GM18909 (cell line): ENCODE results near the gene SEC14L3.
A peak's percentile ranks its signal among the peaks of the same experiment; 100 is the strongest.

Source experiments
- ATAC-seq: cut with Tn5 transposase; IDR thresholded peaks from one replicate; pipeline ENCODE4 v1.9.1; 2021; ENCODE audit warnings: mild to moderate bottlenecking; ENCODE audit not compliant: unreplicated experiment, poor library complexity

SEC14L3 gene

DNA sequence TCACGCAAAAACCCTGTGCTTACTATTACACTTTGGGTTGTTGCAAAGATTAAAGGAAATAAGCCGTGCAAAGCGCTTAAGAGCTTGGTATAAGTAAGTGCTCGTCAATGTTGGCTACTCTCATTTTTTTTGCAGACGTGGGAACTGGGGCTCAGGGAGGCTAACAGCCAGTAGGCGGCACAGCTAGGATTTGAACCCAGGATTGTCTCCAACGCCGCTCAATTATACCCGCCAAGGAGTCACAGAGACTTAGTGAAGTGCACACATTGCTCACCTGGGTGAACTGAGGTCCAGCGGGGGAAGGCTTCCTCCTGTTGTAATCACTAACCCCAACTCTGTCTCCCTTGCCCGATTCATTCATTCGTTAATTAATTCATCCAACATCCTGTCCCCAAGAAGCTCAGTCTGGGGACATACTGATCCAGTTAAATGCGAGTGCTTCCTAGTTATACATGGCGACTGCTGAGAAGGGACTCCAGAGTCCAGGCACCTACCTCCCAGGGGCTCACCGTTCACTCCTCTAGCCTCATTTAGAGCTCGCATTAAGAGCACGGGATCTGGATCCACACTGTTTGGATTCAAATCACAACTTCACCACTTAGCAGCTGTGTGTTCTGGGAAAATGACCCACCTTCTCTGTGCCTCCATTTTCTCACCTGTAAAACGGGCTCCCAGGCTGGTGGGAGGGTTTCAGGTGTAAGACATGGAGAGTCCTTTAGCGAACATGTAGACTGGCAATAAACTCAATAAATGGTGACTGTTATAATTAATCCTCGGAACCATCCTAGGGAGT, 47.1 kb downstream of the SEC14L3 start:
- no peak for ATAC-seq

DNA sequence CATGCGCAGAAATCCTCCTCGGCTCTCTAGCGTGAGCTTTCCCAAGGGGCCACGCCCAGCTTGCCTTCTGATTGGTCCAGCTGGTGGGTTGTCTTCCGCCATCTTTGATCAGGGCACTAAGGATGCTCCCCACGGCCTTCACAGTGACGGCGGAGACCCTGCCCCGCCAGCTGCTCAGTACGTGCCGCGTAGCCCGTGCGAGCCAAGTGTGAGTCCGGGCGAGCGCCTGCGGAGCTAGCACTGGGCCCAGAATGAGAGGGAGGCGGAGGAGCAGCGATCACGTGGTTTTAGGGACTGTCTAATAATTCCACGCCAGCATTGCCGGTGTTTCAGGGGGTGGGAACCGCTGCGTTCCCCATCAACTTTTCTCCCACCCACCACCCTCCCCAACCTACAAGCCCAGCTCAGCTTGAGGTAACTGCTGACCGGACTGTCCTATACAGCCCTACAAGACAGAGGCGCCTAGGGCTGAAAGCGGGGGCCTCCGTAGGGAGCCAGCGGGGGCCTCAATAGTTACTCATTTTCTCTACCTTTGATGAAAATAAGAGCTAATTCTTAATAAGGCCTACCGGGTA, 47.8 kb downstream of the SEC14L3 start:
- peak; percentile 84 for ATAC-seq

DNA sequence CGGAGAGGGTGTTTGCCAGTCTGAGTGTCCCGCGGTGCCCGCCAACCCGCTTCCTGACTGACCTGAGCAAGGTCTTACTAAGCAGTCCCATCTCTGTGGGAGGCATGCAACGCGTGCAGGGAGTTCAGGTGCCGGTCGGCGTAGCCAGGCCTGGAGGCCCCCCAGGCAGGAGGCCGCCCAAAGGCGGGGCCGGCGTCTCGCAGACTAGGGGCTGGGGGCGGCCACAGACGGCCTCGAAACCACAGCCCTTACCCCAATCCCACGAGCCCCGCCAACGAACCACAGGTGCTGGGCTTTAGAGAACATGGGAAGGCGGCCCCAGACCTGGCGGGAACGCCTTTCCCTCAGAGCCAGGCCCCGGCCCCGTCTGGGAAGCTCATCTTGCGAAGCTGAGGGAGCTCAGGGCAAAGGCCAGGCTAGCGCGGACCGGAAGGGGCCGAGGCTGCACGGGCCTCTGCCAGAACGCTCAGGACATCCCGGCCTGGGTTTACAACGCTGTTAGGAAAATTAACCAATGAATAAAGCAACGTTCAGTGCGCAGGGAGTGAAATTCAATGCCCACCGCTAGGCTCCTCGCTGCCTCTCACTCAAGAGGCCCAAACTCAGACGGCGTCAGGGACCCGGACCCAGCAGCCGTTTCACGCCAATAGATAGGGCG, 48.4 kb downstream of the SEC14L3 start:
- peak; percentile 32 for ATAC-seq

DNA sequence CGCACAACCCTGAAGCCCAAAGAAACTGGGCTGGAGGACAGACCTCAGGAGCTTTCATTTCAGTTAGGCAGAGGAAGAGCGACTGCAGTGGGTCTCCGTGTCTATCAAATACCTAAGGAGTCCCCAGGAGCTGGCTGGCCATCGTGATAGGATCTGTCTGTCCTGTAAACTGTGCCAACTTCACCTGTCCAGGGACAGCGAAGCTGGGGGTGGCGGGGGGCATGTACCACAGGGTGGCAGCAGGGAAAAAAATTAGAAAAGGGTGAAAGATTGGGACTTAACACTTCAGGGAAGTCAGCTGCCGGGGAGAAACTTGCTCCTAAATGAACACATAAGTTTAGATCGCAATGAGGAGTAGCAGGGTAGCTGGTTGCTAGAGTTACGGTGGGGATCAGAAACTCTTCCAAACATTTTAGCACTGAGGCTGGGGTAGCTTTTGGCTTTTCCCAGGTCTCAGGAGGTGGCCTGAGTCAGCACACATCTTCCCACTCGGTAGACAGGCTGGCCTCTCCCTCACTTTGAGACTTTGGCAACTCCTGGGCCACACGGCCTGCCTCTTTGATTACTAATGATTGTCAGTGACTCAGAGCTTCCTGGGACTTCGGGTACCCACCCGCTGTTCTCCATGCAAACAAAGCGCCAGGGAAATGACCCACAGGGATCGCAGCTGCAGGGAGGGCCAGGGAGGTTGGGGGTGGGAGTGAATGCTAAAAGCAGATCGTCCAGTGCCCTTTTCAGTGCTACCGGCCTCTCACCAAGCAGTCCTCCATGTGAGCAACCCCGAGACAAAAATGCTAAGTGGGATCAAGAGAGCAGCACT, 49.1 kb downstream of the SEC14L3 start:
- no peak for ATAC-seq

DNA sequence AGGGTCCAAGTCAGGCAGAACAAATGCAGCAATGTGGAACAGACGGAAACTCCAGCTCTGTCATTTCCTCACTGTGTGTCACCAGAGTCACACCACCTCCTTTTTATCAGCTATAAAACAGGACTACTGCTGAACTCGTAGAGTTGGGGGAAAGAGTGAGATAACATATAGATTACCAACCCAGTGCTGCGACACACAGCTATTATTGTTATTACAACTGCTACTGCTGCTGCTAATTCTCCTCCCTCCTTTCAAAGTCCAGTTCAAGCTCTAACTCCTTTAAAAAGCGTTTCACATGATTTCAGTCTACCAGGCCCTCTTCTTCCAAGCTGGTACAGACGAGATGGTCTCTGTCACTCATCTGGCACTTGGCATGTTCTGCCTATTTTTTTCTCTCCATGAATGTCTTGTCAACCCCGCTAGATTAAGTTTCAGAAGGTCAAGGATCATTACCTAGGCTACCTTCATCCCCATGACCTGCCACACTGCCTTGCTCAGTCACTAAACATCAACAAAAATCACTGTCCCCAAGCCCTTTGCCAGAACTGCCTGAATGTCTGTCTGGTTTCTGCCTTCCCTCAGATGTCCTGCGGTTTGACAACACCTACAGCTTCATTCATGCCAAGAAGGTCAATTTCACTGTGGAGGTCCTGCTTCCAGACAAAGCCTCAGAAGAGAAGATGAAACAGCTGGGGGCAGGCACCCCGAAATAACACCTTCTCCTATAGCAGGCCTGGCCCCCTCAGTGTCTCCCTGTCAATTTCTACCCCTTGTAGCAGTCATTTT, 49.9 kb downstream of the SEC14L3 start:
- ATAC-seq, result no peak

DNA sequence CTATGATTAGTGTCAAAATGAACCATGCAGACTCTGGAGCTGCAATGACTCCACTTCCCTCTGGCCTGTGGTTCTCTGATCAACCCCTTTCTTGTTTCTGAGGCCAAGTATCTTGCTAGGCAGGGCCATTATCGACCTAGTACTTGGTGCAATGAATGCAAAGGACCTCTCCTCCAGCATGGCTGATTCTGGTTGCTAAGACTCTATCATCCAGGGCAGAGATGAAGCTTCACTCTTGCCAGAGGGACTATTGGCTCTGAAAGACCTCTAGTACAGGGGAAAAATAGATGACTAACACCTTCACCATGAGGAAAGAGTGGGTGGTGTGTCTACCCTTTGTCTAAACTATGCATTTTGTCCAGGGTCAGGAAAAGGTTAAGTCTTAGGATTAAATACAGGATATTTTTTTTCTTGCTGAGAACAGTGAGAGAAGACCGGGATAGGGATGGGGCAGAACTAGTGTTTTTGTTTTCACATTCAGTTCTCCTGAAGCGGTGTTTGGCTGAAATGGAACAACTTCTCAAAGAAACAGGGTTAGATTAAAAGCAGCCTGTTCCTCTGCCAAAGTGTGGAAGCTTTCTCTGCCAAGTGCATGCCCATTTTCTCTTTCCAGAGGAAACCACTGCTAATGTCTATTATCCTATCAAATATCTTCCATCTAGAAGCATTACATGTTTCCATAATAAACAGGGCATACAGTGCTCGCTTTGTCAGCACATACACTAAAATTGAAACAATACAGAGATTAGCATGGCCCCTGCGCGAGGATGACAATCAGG, 51.3 kb downstream of the SEC14L3 start:
- no peak for ATAC-seq

DNA sequence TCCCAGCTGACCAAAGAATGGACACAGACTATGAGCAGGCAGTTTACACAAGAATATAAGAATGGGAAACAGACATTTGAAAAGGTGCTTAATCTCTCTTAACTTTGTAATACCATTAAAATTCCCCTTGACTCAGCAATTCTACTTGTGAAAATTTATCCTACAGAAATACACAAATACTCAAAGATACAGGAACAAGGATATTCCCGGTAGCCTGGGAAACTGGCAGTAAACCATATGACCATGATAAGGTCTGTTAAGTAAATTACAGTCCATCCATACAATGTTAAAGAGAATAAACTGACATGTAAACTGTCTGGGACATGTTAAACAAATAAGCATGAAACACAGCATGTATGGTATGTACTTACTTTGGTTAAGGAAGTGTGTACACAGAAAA, 55.0 kb downstream of the SEC14L3 start:
- no peak for ATAC-seq

DNA sequence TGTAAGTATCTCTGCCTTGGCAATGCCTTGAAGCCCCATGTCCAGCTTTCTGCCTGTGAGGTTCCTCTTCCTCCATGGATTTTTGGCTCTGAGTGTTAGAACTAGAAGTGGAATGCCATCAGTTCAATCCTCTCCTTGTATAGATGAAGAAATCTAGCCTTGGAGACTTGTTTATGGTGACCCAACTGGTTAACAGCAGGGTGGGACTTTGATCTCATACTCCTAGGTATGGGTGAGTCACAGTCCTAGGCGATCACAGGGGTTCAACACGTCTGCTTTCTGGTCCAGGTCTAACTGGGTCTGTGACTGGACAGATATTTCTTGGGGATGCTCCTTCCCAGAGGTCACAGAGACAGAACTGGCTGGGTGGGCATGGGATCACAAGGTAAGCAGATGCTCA, 55.4 kb downstream of the SEC14L3 start:
- no peak for ATAC-seq

DNA sequence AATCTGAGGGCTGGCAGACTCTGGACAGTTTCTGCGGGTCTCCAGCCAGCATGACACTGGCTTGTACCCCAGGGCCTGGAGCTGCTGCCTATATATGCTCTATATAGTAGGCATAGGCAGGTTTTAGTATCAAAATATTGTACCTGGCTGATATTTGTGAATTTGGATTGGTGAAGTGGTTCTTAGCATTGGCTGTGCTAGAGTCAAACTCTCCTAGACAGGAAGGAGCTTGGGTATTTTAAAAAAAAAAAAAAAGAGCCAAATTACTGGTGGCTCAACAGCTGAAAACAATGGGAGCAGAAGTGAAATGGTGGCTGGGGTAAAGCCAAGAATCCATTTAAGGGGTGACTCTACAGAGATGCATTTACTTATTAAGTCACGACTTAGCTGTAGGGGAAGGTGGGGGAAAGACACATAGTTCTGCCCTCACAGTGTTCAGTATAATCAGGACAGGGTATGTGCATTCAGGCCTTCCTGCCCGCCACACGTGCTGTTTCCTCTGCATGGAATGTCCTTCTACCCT, 57.2 kb downstream of the SEC14L3 start:
- ATAC-seq, result no peak

DNA sequence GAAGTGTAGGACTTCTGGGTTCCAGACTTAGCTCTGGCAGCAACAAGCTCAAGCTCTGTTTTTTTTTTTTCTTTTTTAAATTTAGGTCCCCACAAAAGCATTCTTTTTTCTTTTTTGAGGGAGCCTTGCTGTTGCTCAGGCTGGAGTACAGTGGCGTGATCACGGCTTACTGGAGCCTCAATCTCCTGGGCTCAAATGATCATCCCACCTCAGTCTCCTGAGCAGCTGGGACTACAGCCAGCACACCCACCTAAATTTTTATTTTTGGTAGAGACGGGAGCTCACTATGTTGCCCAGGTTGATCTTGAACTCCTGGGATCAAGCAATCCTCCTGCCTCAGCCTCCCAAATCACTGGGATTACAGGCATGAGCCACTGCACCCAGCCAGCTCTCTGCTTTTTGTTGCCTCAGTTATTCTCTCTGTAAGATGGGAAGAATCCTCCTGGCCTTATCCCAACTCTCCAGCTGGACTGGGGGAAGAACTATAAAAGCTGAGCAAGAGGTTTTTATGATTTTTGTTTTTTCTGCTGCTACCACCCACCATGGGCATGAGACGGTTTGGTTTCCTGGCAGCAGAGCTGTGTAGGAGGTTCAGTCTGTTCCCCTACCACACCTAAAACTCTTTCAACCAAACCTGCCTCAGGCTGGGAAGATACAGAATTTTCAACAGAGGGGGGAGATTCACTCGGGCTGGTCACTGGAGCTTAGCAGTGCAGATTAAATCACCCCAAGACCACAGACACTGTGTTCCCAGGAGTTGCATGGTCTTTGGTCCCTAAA, 57.9 kb downstream of the SEC14L3 start:
- no peak for ATAC-seq

DNA sequence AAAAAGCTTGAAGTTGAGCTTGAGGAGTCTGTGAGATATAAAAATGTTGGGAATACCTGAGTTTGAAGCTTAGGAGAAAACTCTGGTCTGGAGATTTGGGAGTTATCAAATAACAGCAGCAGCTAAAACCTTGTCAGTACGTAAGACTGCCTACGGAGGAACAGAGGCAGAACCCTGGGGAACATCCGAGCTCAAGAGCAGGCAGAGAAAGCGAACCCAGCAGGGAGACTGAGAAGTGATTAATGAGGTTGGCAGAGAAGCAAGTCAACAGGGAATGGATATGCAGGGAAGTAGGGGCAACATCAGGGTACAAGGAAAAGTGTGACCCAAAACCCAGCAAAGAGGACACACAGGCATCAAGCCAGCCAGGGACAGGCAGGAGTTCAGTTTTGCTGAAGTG, 58.8 kb downstream of the SEC14L3 start:
- no peak for ATAC-seq

DNA sequence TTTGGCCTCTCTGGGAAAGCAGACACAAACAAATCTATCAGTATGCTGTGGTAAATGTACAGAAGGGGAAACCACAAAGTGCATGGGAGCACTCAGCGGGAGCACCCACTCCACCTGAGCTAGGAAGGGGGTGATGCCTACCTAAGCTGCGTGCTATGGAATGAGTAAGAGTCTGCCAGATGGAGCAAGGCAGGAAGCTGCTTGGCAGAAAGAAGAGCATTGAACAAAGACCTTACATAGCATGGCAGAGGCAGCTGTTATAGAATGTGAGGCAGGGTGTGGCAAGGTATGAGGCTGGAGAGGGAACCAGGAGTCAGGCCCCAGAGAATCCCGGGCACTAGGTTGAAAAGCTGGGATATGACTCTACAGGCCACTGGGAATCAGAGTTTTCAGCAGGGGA, 60.0 kb downstream of the SEC14L3 start:
- no peak for ATAC-seq
